Esophagus mucosa (tissue), 1 donor: ENCODE results near the gene TAF10. TPM values are rescaled to one million over a fixed set of nuclear protein-coding genes. Genes with fewer than 3 reads are reported as not detected.

Experiments used
- ATAC-seq: fragments of 200-7000 bp; cut with Tn5 transposase; one replicate; pipeline ENCODE4 v1.9.1; 2020
- total RNA-seq: library from RNA; stranded (reverse); gene quantifications from one replicate; pipeline ENCODE4 v1.2.4, GENCODE V29; 2023
- donor health status: DM: yes; HTN: yes; CAD: no.

Gene TAF10
- total RNA-seq, 1 donor from 2014 or later, result 101 TPM

DNA sequence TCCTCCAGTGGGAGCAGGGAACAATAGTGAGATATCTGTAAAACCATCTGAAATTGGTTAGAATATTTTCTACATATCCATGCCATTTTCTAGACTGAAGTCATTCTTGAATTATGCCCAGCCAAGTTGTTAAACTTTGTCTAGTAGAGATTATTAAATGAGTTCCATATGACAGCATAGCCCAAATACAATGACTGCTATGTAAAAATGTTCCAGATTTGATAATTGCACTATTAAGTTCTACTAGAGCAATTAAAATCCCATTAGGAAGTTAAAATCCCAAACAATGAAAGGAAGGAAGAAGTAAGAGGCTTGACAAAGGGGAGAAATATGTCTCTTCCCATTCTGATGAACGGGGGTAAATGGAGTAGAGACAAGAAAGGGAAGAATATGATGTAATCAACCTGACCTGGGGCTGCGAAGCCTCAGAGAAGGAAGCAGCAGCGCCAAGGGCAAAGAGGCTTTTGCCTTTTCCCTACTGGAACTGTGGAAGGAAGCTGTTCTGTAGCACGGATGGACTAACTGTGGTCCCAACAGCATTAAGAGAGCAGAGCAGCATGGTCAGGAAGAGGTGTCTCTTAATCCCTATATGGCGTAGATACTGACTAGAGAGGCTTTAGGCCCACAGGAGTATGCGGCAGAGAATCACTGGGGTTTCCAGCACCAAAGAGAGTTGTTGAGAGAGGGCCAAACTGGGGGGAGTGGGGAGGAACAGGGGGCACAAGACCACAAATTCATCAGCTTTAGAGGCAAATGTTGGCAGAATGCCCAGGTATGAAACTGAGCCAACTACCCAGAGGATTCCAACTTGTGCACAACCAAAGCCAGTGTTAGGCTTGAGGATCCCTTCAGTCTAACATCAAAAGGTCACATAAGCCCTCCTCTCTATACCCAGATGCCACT, 35.3 kb downstream of the TAF10 start:
- no peak for ATAC-seq

DNA sequence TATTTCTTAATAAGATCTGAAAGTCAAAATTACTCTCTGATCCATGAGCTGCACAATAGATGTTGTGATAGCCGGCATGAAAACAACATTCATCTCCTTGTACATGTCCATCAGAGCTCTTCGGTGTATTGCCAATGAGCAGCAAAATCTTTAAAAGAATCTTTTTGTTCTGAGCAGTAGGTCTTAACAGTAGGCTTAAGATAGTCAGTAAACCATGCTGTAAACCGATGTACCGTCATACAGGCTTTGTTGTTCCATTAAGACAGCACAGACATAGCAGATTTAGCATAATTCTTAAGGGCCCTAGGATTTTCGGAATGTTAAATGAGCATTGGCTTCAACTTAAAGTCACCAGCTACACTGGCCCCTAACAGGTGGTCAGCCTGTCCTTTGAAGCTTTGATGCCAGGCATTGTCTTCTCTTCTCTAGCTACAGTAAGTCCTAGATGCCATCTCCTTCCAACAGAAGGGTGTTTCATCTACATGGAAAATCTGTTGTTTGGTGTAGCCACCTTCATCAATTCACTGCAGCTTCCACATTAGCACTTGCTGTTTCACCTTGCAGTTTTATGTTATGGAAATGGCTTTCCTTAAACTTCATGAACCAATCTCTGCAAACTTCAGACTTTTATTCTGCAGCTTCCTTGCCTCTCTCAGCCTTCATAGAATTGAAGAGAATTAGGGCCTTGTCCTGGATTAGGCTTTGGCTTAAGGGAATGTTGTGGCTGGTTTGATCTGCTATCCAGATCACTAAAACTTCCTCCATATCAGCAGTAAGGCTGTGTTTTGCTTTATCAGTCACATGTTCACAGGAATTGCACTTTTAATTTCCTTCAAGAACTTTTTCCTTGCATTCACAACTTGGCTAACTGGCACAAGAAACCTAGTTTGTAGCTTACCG, 37.0 kb downstream of the TAF10 start:
- ATAC-seq, result no peak

- peak; percentile 37 for ATAC-seq
Observed at GRCh38 chr11:6572215-6572614, 39.8 kb downstream of the TAF10 start.

DNA sequence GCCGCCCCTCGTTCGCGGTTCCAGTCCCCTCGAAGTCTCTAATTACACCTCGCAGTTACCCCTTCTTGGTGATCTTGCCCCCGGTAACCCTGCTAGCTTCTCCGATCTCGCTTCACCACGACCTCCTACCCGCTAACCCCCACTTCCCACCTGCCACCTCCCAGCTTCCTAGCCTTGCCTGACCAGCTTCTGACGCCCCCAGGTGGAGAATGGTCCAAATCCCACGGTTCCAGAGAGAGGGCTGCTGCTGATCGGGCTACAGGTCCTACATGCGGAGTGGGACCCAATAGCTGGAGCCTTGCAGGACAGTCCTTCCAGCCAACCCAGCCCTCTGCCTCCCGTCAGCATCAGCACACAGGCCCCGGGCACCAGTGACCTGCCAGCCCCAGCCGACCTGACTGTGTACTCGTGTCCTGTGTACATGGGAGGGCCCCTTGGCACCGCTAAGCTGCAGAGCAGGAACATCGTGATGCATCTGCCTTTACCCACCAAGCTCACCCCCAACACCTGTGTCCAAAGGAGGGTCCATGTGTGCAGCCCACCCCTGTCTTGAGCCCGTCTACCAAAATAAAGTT, 40.5 kb downstream of the TAF10 start:
- no peak for ATAC-seq

DNA sequence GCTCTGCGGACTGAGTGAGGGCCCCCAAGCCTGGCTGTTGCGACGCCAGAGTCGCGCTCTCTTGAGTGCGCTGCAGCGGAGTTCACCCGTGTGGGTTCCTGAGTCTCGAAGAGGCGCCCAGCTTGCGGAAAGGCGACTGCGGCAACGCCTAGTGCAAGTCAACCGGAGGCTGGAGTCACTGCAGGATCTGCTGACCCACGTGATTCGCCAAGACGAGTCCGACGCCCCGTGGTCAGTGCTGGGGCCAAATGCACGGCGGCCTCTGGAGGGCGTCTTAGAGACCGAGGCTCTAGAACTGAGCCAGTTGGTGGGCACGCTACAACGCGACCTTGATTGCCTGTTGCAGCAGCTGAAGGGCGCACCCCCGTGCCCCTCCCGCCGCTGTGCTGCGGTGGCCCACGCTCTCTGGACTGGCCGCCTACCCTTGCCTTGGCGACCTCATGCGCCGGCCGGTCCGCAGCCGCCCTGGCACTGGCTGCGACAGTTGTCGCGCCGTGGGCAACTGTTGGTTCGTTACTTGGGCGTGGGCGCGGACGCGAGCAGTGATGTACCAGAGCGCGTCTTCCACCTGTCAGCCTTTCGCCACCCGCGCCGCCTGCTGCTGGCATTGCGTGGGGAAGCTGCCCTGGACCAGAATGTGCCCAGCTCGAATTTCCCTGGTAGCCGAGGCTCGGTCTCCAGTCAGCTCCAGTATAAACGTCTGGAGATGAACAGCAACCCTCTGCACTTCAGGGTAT, 41.2 kb downstream of the TAF10 start:
- ATAC-seq, result no peak

DNA sequence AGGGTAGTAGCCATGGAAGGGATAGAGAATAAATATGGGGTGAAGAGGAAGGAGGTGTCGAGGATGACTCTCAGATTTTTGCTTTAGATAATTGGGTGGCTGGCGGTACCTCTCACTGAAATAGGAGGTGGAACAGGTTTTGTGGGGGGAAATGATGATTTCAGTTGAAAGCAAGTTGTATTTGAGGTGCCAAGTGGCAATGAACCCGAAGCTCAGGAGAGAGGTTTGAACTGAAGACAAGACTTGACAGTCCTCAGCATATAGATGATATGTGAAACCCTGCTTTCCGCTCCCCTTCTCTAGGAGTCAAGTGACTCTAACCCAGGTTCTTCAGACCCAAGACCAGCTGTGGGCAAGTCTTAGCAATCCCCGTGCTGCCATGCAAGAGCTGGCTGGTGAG, 42.3 kb downstream of the TAF10 start:
- no peak for ATAC-seq

DNA sequence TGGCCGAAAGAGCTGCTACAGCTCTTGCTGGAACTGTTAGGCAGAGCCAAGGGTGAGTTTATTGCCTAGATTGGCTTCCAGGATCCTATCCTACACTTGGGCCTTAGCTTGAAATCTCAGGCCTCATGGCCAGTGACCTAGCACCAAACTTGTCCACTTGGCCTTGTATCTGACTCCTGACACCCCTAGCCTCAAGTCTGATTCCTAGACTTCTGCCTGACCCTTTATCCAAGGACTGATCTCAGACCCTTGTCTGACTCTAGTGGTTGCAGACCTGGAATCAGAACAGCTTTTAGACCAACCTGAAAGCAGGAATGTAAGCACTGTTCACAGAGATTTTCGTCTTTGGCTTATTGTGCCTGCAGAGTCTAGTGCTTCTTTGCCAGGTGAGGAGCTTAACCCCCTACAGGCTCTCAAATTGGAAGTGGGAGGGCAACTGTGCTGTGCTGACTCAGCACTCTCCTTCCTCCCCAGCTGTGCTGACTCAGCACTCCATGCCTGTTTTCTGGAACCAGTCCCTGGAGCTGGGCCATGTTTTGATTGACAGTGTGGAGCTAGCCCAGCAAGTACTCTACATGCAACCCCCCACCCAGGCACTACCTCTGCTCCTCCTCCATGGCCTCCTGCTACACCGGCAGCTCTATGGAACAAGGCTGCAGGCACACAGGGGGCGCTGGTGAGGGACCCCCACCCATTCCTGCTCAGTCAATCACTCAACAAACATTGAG, 43.7 kb downstream of the TAF10 start:
- peak; percentile 72 for ATAC-seq

DNA sequence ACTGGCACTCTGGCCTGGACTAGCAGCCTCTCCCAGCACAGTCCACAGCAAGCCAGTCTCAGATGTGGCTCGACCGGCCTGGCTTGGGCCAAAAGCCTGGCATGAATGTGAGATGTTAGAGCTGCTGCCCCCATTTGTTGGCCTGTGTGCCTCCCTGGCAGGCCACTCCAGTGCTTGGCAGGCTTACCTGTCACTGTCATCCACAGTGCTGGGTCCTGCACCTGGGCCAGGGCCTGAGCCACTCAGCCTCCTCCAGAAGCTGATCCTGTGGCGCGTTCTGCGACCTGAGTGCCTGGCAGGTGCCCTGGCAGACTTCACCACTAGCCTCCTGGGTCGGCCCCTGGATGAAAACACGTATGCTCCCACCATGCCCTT, 44.7 kb downstream of the TAF10 start:
- ATAC-seq, result no peak

DNA sequence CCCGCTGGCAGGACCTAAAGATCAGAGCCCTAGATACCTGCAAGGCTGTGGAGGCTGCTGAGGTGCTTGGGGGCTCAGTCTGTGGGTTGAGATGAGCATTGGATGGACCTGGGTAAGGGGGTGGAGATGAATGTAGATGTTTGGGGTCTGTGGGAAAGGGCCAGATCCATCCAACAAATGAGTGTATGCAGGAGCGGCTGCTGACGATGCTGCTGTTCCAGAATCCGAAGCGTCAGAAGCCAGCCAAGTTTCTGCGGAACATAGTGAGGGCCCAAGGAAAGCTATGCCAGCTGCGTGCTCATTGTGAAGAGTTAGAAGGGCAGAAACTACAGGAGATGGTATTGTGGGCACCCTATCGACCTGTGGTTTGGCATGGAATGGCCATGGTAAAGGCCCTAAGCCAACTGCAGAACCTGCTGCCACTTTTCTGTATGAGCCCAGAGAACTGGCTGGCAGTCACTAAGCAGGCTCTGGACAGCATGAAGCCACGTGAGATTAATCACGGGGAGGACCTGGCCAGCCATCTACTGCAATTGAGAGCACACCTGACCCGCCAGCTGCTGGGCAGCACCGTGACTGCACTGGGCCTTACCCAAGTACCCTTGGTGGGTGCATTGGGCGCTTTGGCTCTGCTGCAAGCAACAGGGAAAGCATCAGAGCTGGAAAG, 45.2 kb downstream of the TAF10 start:
- ATAC-seq, result no peak

DNA sequence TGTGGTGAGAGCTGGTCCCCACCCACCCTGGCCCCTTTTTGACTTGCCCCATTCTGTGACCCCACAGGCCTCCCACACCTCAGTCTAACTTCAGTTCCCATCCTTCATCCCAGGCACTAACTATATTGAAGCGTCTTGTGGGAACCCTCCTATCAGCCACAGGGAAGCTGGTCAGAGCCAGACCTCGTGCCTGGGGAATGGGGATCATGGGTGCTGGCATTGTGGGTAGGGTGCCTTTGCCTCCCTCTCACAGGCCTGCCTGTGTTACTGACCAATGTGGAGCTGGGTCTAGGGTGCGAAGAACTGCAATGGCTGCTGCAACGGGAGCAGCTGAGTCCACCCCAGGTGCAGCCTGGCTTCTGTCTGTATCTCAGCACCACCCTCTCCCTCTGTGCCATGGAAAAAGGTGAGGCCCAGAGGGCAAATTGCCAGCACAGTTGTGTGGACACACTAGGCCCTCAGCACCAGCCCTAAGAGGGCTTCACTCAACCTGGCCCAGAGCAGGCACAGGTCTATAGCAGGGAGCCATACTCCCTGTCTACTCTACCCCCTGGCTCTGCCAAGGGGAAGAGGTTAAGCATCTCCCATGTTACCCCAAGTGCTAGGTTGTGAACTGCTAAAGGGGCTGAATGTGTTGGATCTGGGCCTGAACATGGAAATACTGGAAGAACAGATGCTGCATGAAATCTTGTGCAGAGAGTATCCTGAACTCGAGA, 45.9 kb downstream of the TAF10 start:
- no peak for ATAC-seq

DNA sequence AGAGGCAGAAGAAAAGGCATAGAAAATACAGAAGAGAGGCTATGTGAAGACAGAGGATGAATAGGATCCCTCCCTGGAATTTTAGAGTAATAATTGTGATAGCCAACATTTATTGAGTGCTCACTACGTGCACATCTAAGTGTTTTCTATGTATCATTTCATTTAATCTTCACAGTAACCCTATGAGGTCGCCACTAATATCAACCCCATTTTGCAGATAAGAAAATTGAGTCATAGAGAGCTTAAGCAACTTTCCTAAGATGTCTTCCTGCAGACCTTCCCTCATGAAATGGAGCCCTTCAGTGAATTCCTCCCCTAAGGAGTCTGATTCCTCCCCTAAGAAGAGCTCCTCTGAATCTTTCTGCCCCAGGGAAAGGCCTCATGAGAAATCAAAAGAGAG, 46.7 kb downstream of the TAF10 start:
- ATAC-seq, result no peak

GRCh38 chr11:6563667-6564066, 48.3 kb downstream of the TAF10 start:
- no peak for ATAC-seq

GRCh38 chr11:6563121-6563619, 48.8 kb downstream of the TAF10 start:
- no peak for ATAC-seq

DNA sequence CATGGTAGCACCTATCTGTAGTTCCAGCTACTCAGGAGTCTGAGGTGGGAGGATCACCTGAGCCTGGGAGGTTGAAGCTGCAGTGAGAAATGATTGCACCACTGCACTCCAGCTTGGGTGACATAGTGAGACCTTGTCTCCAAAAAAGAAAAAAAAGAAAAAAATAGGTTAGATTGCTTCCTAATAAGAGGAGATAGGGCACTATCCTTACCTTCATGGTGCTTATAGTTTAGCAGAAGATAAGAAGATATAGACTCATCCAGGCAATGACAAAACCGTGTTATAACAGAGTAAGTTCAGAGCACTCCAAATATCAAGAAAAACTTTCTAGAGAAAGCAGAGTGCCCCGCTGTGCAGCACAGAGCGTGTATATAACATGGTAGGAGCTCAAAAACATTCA, 50.7 kb downstream of the TAF10 start:
- ATAC-seq, result no peak

Other genes with a start within 250 kb of the TAF10 start
- gene SMPD1, start 221.7 kb downstream of the TAF10 start, total RNA-seq, result 10.3 TPM
- 2.6 TPM for gene APBB1, start 193.1 kb downstream of the TAF10 start, total RNA-seq
- 0.64 TPM for gene HPX, start 171.2 kb downstream of the TAF10 start, total RNA-seq
- gene TRIM3, start 138.3 kb downstream of the TAF10 start, total RNA-seq, result 2.7 TPM
- 36.3 TPM for gene ARFIP2, start 130.9 kb downstream of the TAF10 start, total RNA-seq
- gene TIMM10B, start 130.7 kb downstream of the TAF10 start, total RNA-seq, result 24.8 TPM
- 4.9 TPM for gene DNHD1, start 114.9 kb downstream of the TAF10 start, total RNA-seq
- 13.2 TPM for gene RRP8, start 8.6 kb downstream of the TAF10 start, total RNA-seq
- gene ILK, start 8.4 kb downstream of the TAF10 start, total RNA-seq, result 32.4 TPM
- gene TPP1, start 7.2 kb upstream of the TAF10 start, total RNA-seq, result 38.7 TPM
- 1.4 TPM for gene DCHS1, start 43.6 kb upstream of the TAF10 start, total RNA-seq
- 37.1 TPM for gene MRPL17, start 71.1 kb upstream of the TAF10 start, total RNA-seq
- gene OR2AG2, start 159.8 kb upstream of the TAF10 start, total RNA-seq, result 0.04 TPM
- not detected for gene OR2AG1, start 170.8 kb upstream of the TAF10 start, total RNA-seq
- gene OR6A2, start 187.5 kb upstream of the TAF10 start, total RNA-seq, result 0.08 TPM
- gene OR10A5, start 233.5 kb upstream of the TAF10 start, total RNA-seq, result not detected